ENCODE results near the gene MYO10. TPM values are rescaled to one million over a fixed set of nuclear protein-coding genes. Genes with fewer than 3 reads are reported as not detected.

MYO10 gene
- total RNA-seq, 4 donors from 2014 or later = 21.0 to 29.8 (median 27.3) TPM

GRCh38 chr5:16980983-16981382 lies 44.9 kb upstream of the MYO10 start:
- intact Hi-C loops (cut with DNase I) = no loop called here
- no peak for DNase-seq
- H3K9me3 ChIP-seq = no peaks in the 10 kb centered on the region
- no peaks in the 10 kb centered on the region for H3K27me3 ChIP-seq
- WGBS, 2 donors = 29 to 58% methylated on average over 3 of the region's 3 CpGs
- no peak for TF ChIP-seq POLR2A (IDR thresholded peaks at IDR 0.05)
- no peak for TF ChIP-seq CTCF (IDR thresholded peaks at IDR 0.05)
- no peak overlapping the region for H3K4me3 ChIP-seq
- no peaks in the 10 kb centered on the region for H3K4me1 ChIP-seq
- no peak overlapping the region for H3K27ac ChIP-seq
- H3K36me3 ChIP-seq = no peaks in the 10 kb centered on the region

GRCh38 chr5:16978296-16978695 lies 42.2 kb upstream of the MYO10 start:
- intact Hi-C loops (cut with DNase I) = no loop called here
- Histone ChIP-seq H3K27me3 (no peaks in the 10 kb centered on the region), H3K36me3 (no peaks in the 10 kb centered on the region), H3K27ac (no peak overlapping the region), H3K4me3 (no peak overlapping the region), H3K4me1 (no peaks in the 10 kb centered on the region), H3K9me3 (no peaks in the 10 kb centered on the region)
- TF ChIP-seq CTCF (IDR thresholded peaks at IDR 0.05) (no peak), POLR2A (IDR thresholded peaks at IDR 0.05) (no peak)
- no peak for DNase-seq

- H3K27me3 ChIP-seq = no peaks in the 10 kb centered on the region
- 78 to 89% methylated on average over 1 of the region's 1 CpG for whole genome bisulfite sequencing, 2 donors
- no peaks in the 10 kb centered on the region for H3K4me1 ChIP-seq
- no peaks in the 10 kb centered on the region for H3K9me3 ChIP-seq
- no peak overlapping the region for H3K4me3 ChIP-seq
- DNase-seq = no peak
- TF ChIP-seq POLR2A (IDR thresholded peaks at IDR 0.05) = no peak
- TF ChIP-seq CTCF (IDR thresholded peaks at IDR 0.05) = no peak
- no peak overlapping the region for H3K27ac ChIP-seq
- no peaks in the 10 kb centered on the region for H3K36me3 ChIP-seq
- intact Hi-C loops (cut with DNase I) = no loop called here
Measured at GRCh38 chr5:16976625-16977008, 40.5 kb upstream of the MYO10 start.

GRCh38 chr5:16975950-16976624 lies 40.0 kb upstream of the MYO10 start:
- no peak overlapping the region for H3K27ac ChIP-seq

GRCh38 chr5:16974981-16975380 lies 38.9 kb upstream of the MYO10 start:
- intact Hi-C loops (cut with DNase I) = no loop called here
- DNase-seq = no peak
- H3K9me3 ChIP-seq = no peaks in the 10 kb centered on the region
- H3K4me3 ChIP-seq = no peak overlapping the region
- WGBS, 2 donors = 34 to 68% methylated on average over 2 of the region's 2 CpGs
- no peaks in the 10 kb centered on the region for H3K27me3 ChIP-seq
- no peaks in the 10 kb centered on the region for H3K36me3 ChIP-seq
- no peak for TF ChIP-seq POLR2A (IDR thresholded peaks at IDR 0.05)
- TF ChIP-seq CTCF (IDR thresholded peaks at IDR 0.05) = no peak
- H3K27ac ChIP-seq = no peak overlapping the region
- no peaks in the 10 kb centered on the region for H3K4me1 ChIP-seq

More at GRCh38 chr5:16975950-16976624, 40.0 kb upstream of the MYO10 start:
- Histone ChIP-seq H3K9me3 (no peaks in the 10 kb centered on the region), H3K4me3 (no peak overlapping the region), H3K4me1 (no peaks in the 10 kb centered on the region), H3K27me3 (no peaks in the 10 kb centered on the region), H3K36me3 (no peaks in the 10 kb centered on the region)
- WGBS, 2 donors = 77 to 88% methylated on average over 2 of the region's 2 CpGs
- no peak for DNase-seq
- no peak for TF ChIP-seq CTCF (IDR thresholded peaks at IDR 0.05)
- no peak for TF ChIP-seq POLR2A (IDR thresholded peaks at IDR 0.05)
- intact Hi-C loops (cut with DNase I) = no loop called here
